Measurements from ENCODE around the gene UBE2G1. TPM values are rescaled to one million over a fixed set of nuclear protein-coding genes. Genes with fewer than 3 reads are reported as not detected.
A peak's percentile ranks its signal among the peaks of the same experiment; 100 is the strongest.

Gene UBE2G1
- total and polyA plus RNA-seq, 9 of the 15 experiments (the other 6 are each of a cell fraction or from before 2014, with no cell fraction given): 10.1 to 65.9 (median 29.7) TPM

DNA sequence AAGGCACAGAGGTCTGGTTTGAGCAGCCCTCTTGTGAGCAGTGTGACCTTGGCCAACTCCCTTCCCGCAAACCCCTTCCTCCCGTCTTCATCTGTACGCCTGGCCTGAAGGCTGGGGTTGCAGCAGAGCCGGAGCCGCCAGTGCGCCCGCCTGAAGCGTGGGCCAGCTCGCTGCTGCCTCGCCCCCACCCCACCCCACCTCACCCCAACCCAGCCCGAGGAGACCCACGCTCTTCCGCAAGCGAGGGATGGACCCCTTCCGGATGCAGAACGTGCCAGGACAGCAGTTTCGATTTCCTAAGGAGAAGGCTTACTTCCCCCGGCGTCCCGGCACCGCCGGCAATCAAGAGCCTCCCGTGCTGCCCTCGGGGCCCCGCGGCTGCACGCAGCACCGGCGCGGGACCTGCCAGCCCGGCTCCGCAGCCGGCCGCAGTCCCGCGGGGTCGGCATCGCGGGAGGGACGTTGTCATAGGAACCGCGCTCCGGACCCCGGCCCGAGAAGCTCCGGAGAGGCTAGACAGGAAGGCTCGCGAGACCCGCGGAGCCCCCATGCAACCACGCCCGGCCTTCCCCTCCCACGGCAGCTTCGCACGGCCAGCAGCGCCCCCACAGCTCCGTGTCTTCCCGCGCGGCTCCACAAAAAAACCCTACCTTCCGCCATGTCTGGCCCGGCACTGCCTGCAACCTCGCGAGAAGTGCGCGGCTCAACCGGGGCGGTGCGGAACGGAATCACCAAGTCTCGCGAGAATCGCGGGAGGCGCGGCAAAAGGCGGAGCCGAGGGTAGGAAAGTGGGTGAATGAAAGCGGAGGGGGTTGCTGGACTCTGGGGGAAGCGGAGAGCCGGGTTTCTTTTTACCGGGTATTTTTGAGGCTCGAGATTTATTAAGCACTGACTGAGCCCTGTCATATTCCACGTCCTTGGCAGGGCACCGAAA lies 102.9 kb downstream of the UBE2G1 start, which contains the start of gene ANKFY1 (continued):
- TF ChIP-seq MYBL2 (IDR thresholded peaks at IDR 0.05; ENCODE audit: low read depth) (no peak), MYBL2 (CRISPR knock-in tag; IDR thresholded peaks at IDR 0.05; ENCODE audit: borderline replicate concordance) (no peak), PYGO2 (tag; IDR thresholded peaks at IDR 0.05) (no peak), FOXK2 (conservative IDR thresholded peaks at IDR 0.05 in 1 of 2, IDR thresholded peaks at IDR 0.05 in 1 of 2; ENCODE audit: low read depth in 2 of 2) (no peak), NCOA1 (IDR thresholded peaks at IDR 0.05; ENCODE audit: low read depth) (no peak), TRIM24 (IDR thresholded peaks at IDR 0.05) (no peak), POLR2AphosphoS5 (IDR thresholded peaks at IDR 0.05; ENCODE audit: control insufficient read depth, insufficient read depth, low read depth, low read length) (peak; percentile 37; the same call in 1 of the 2 replicates), GATAD2A (IDR thresholded peaks at IDR 0.05) (no peak), YY1 (IDR thresholded peaks at IDR 0.05; ENCODE audit: borderline replicate concordance in 1 of 3, control insufficient read depth in 1 of 3, extremely low read depth in 1 of 3, insufficient read depth in 3 of 3, insufficient read length in 1 of 3, insufficient replicate concordance in 2 of 3, low read depth in 1 of 3, low read length in 2 of 3) (peak; percentile 65 to 93 (median 88)), RBM39 (optimal IDR thresholded peaks at IDR 0.05; ENCODE audit: low read depth, low read length) (no peak), TBL1XR1 (IDR thresholded peaks at IDR 0.05; ENCODE audit: low read length in 2 of 2) (no peak), TSC22D4 (tag; IDR thresholded peaks at IDR 0.05) (no peak), C11orf30 (IDR thresholded peaks at IDR 0.05; ENCODE audit: low read depth) (peak; percentile 84), EP300 (IDR thresholded peaks at IDR 0.05; ENCODE audit: low read length) (no peak), ASH1L (IDR thresholded peaks at IDR 0.05; ENCODE audit: borderline replicate concordance, low read depth, partially characterized antibody) (peak; percentile 56), ZFP1 (CRISPR knock-in tag; IDR thresholded peaks at IDR 0.05) (no peak), EHMT2 (IDR thresholded peaks at IDR 0.05) (no peak), ARID2 (IDR thresholded peaks at IDR 0.05) (no peak)
- TF ChIP-seq, protein P1, sequence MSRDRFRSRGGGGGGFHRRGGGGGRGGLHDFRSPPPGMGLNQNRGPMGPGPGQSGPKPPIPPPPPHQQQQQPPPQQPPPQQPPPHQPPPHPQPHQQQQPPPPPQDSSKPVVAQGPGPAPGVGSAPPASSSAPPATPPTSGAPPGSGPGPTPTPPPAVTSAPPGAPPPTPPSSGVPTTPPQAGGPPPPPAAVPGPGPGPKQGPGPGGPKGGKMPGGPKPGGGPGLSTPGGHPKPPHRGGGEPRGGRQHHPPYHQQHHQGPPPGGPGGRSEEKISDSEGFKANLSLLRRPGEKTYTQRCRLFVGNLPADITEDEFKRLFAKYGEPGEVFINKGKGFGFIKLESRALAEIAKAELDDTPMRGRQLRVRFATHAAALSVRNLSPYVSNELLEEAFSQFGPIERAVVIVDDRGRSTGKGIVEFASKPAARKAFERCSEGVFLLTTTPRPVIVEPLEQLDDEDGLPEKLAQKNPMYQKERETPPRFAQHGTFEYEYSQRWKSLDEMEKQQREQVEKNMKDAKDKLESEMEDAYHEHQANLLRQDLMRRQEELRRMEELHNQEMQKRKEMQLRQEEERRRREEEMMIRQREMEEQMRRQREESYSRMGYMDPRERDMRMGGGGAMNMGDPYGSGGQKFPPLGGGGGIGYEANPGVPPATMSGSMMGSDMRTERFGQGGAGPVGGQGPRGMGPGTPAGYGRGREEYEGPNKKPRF (IDR thresholded peaks at IDR 0.05; ENCODE audit: low read depth, low read length): no peak
- TF ChIP-seq, protein P2, sequence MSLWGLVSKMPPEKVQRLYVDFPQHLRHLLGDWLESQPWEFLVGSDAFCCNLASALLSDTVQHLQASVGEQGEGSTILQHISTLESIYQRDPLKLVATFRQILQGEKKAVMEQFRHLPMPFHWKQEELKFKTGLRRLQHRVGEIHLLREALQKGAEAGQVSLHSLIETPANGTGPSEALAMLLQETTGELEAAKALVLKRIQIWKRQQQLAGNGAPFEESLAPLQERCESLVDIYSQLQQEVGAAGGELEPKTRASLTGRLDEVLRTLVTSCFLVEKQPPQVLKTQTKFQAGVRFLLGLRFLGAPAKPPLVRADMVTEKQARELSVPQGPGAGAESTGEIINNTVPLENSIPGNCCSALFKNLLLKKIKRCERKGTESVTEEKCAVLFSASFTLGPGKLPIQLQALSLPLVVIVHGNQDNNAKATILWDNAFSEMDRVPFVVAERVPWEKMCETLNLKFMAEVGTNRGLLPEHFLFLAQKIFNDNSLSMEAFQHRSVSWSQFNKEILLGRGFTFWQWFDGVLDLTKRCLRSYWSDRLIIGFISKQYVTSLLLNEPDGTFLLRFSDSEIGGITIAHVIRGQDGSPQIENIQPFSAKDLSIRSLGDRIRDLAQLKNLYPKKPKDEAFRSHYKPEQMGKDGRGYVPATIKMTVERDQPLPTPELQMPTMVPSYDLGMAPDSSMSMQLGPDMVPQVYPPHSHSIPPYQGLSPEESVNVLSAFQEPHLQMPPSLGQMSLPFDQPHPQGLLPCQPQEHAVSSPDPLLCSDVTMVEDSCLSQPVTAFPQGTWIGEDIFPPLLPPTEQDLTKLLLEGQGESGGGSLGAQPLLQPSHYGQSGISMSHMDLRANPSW (CRISPR knock-in tag; IDR thresholded peaks at IDR 0.05): no peak
- TF ChIP-seq, protein P3, sequence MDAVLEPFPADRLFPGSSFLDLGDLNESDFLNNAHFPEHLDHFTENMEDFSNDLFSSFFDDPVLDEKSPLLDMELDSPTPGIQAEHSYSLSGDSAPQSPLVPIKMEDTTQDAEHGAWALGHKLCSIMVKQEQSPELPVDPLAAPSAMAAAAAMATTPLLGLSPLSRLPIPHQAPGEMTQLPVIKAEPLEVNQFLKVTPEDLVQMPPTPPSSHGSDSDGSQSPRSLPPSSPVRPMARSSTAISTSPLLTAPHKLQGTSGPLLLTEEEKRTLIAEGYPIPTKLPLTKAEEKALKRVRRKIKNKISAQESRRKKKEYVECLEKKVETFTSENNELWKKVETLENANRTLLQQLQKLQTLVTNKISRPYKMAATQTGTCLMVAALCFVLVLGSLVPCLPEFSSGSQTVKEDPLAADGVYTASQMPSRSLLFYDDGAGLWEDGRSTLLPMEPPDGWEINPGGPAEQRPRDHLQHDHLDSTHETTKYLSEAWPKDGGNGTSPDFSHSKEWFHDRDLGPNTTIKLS (IDR thresholded peaks at IDR 0.05; ENCODE audit: borderline replicate concordance, low read depth): peak; percentile 97

All from K562 (cell line).